Mesendoderm (in vitro differentiated cells): ENCODE measurements around the gene FZD2.
A peak's percentile ranks its signal among the peaks of the same experiment; 100 is the strongest.

Source experiments
- DNase-seq: peaks from one replicate; pipeline ENCODE4 v3.0.0; 2013
- H2AK5ac ChIP-seq: 2 replicates; pipeline ENCODE4 v1.6.1; 2013; ENCODE audit warnings: low read length, inconsistent platforms
- H2BK120ac ChIP-seq: 2 replicates; pipeline ENCODE4 v1.6.1; 2013; ENCODE audit warnings: low read depth, mild to moderate bottlenecking, low read length, moderate library complexity, mixed read lengths
- H2BK15ac ChIP-seq: replicated peaks from 2 replicates; pipeline ENCODE4 v1.6.1; 2013; ENCODE audit warnings: low read depth, mild to moderate bottlenecking, moderate library complexity
- H2BK5ac ChIP-seq: 2 replicates; pipeline ENCODE4 v1.6.1; 2013; ENCODE audit warnings: low read length, inconsistent platforms
- H3K18ac ChIP-seq: 2 replicates; pipeline ENCODE4 v1.6.1; 2013; ENCODE audit warnings: mild to moderate bottlenecking, low read length, mixed read lengths
- H3K23ac ChIP-seq: one replicate; pipeline ENCODE4 v1.6.1; 2013; ENCODE audit warnings: low read length
- H3K27ac ChIP-seq: 2 replicates; pipeline ENCODE4 v1.5.1; 2013; ENCODE audit warnings: low read depth, mild to moderate bottlenecking, inconsistent platforms, low read length, moderate library complexity
- H3K27me3 ChIP-seq: 2 replicates; pipeline ENCODE4 v1.6.1; 2013; ENCODE audit warnings: low read length, control low read depth, mild to moderate bottlenecking, inconsistent platforms; ENCODE audit not compliant: insufficient read depth, poor library complexity
- H3K36me3 ChIP-seq: 2 replicates; pipeline ENCODE4 v1.6.1; 2013; ENCODE audit warnings: low read length, inconsistent platforms; ENCODE audit not compliant: control insufficient read depth, insufficient read depth
- H3K4ac ChIP-seq: one replicate; pipeline ENCODE4 v1.6.1; 2013; ENCODE audit warnings: low read depth, mild to moderate bottlenecking, low read length, moderate library complexity
- H3K4me1 ChIP-seq: 2 replicates; pipeline ENCODE4 v1.6.1; 2013; ENCODE audit warnings: low read depth, low read length, inconsistent platforms; ENCODE audit not compliant: control insufficient read depth
- H3K4me2 ChIP-seq: 2 replicates; pipeline ENCODE4 v1.6.1; 2013; ENCODE audit warnings: low read length
- H3K4me3 ChIP-seq: 2 replicates; pipeline ENCODE4 v1.5.1; 2013; ENCODE audit warnings: mild to moderate bottlenecking, low read length
- H3K56ac ChIP-seq: one replicate; pipeline ENCODE4 v1.6.1; 2013; ENCODE audit warnings: low read length
- H3K79me1 ChIP-seq: 2 replicates; pipeline ENCODE4 v1.6.1; 2013; ENCODE audit warnings: low read length, inconsistent platforms
- H3K79me2 ChIP-seq: 2 replicates; pipeline ENCODE4 v1.6.1; 2013; ENCODE audit warnings: mild to moderate bottlenecking, low read length; ENCODE audit not compliant: control insufficient read depth, insufficient read depth
- H3K9ac ChIP-seq: 2 replicates; pipeline ENCODE4 v1.6.1; 2013; ENCODE audit warnings: low read length, inconsistent platforms
- H4K5ac ChIP-seq: one replicate; pipeline ENCODE4 v1.6.1; 2013; ENCODE audit warnings: low read length
- H4K8ac ChIP-seq: one replicate; pipeline ENCODE4 v1.6.1; 2013; ENCODE audit warnings: low read depth, mild to moderate bottlenecking, control low read depth, low read length, moderate library complexity
- WGBS: extraction: QIAGEN DNeasy Blood & Tissue Kit; methylation state at CpG from one replicate; pipeline ENCODE4 v1.1.7; 2013; ENCODE audit warnings: low lambda C conversion rate, missing lambda C conversion rate; ENCODE audit not compliant: insufficient coverage; ENCODE audit errors: extremely low coverage; 5-methylcytosine and 5-hydroxymethylcytosine counted together

The FZD2 gene

GRCh38 chr17:44558334-44558709 is 1.0 kb downstream of the FZD2 start:
- peak overlapping the region; percentile 67 for H3K4me3 ChIP-seq
- H3K79me2 ChIP-seq = no peaks in the 10 kb centered on the region
- peak overlapping the region; percentile 83 for H3K9ac ChIP-seq
- H3K4me2 ChIP-seq = peak overlapping the region; percentile 98
- peaks cover 18% of the 10 kb centered on the region for H3K4me1 ChIP-seq
- no peak overlapping the region for H3K18ac ChIP-seq
- WGBS = no CpG with 5 or more reads among the region's 31 CpGs
- no peak overlapping the region for H3K23ac ChIP-seq
- H3K36me3 ChIP-seq = no peaks in the 10 kb centered on the region
- H2BK5ac ChIP-seq = no peak overlapping the region
- H2AK5ac ChIP-seq = no peak overlapping the region
- no peak overlapping the region for H2BK15ac ChIP-seq
- H4K5ac ChIP-seq = no peak overlapping the region
- H3K56ac ChIP-seq = peak overlapping the region; percentile 95
- peak; percentile 49 for DNase-seq
- H2BK120ac ChIP-seq = no peak overlapping the region
- no peak overlapping the region for H4K8ac ChIP-seq
- peaks cover 15% of the 10 kb centered on the region for H3K27me3 ChIP-seq
- no peaks in the 10 kb centered on the region for H3K79me1 ChIP-seq
- H3K27ac ChIP-seq = no peak overlapping the region
- no peak overlapping the region for H3K4ac ChIP-seq

DNA sequence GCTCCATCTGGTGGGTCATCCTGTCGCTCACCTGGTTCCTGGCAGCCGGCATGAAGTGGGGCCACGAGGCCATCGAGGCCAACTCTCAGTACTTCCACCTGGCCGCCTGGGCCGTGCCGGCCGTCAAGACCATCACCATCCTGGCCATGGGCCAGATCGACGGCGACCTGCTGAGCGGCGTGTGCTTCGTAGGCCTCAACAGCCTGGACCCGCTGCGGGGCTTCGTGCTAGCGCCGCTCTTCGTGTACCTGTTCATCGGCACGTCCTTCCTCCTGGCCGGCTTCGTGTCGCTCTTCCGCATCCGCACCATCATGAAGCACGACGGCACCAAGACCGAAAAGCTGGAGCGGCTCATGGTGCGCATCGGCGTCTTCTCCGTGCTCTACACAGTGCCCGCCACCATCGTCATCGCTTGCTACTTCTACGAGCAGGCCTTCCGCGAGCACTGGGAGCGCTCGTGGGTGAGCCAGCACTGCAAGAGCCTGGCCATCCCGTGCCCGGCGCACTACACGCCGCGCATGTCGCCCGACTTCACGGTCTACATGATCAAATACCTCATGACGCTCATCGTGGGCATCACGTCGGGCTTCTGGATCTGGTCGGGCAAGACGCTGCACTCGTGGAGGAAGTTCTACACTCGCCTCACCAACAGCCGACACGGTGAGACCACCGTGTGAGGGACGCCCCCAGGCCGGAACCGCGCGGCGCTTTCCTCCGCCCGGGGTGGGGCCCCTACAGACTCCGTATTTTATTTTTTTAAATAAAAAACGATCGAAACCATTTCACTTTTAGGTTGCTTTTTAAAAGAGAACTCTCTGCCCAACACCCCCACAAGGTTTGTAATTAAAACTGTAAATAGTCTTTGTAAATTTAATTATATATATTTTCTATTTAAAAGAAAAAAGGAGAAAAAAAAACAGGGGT is 1.7 kb downstream of the FZD2 start:
- H3K56ac ChIP-seq = peak overlapping the region; percentile 78
- no peaks in the 10 kb centered on the region for H3K36me3 ChIP-seq
- H2AK5ac ChIP-seq = no peak overlapping the region
- peaks cover 15% of the 10 kb centered on the region for H3K27me3 ChIP-seq
- H3K79me1 ChIP-seq = no peaks in the 10 kb centered on the region
- H3K18ac ChIP-seq = no peak overlapping the region
- H3K4me3 ChIP-seq = peak overlapping the region; percentile 67
- no CpG with 5 or more reads among the region's 74 CpGs for WGBS
- DNase-seq = peak; percentile 46
- no peak overlapping the region for H2BK15ac ChIP-seq
- H3K27ac ChIP-seq = no peak overlapping the region
- H3K4ac ChIP-seq = no peak overlapping the region
- no peak overlapping the region for H2BK5ac ChIP-seq
- H2BK120ac ChIP-seq = no peak overlapping the region
- H3K4me1 ChIP-seq = peaks cover 18% of the 10 kb centered on the region
- H3K4me2 ChIP-seq = peak overlapping the region; percentile 2
- no peak overlapping the region for H4K5ac ChIP-seq
- peak overlapping the region; percentile 29 for H3K23ac ChIP-seq
- no peak overlapping the region for H4K8ac ChIP-seq
- H3K79me2 ChIP-seq = no peaks in the 10 kb centered on the region
- H3K9ac ChIP-seq = peak overlapping the region; percentile 83

DNA sequence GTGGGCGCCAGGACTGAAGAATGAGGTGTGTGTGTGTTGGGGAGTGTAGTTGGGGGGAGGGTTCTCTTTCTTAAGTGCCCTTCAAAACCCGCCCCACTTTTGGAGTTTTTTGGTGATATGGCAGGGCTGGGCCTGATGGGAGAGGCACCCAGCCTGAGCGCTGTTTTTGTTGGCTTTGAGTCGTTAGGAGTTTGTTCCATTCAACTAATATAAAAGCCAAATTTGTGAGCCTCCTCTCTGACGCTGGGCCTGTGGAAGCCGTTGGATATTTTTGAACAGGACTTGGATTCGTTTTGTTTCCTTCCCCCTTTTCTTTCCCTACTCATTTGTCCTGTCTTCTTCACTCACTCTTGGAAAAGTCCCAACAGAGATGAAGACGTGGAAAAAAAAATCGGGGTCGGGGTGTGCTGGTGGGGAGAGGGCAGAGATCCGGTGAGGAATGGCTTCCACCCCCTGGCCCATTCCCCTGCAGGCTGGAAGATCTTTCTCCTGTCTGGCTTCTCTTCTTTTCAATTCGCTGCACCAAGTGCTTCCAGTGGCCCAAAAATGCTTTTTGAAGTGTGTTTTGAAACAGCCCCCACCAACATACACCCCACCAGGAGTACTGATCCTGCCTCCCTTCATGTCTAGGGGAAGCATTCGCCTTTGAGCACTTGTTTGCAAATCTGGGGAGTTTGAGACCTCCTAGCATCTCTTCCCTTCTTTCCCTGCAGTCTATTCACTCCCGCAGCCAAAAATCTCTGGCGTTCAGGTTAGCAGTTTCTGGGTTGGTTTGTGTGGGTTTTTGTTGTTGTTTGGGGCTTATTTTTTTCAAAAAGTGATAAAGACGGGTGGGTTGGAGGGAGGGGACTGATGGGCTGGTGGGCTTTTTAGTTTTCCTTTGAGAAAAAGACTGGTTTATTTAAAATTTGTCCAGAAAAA is 2.6 kb downstream of the FZD2 start:
- H3K23ac ChIP-seq = no peak overlapping the region
- no peak overlapping the region for H4K5ac ChIP-seq
- WGBS = no CpG with 5 or more reads among the region's 16 CpGs
- H3K27me3 ChIP-seq = peaks cover 15% of the 10 kb centered on the region
- H3K9ac ChIP-seq = peak overlapping the region; percentile 50
- H3K18ac ChIP-seq = peak overlapping the region; percentile 24
- no peak overlapping the region for H2BK5ac ChIP-seq
- H4K8ac ChIP-seq = no peak overlapping the region
- no peak overlapping the region for H3K4ac ChIP-seq
- H3K79me1 ChIP-seq = no peaks in the 10 kb centered on the region
- no peaks in the 10 kb centered on the region for H3K36me3 ChIP-seq
- DNase-seq = no peak
- H3K4me2 ChIP-seq = peak overlapping the region; percentile 50
- no peak overlapping the region for H3K27ac ChIP-seq
- H3K4me3 ChIP-seq = peak overlapping the region; percentile 22
- H3K56ac ChIP-seq = peak overlapping the region; percentile 58
- H3K79me2 ChIP-seq = no peaks in the 10 kb centered on the region
- H2AK5ac ChIP-seq = no peak overlapping the region
- no peak overlapping the region for H2BK15ac ChIP-seq
- no peak overlapping the region for H2BK120ac ChIP-seq
- H3K4me1 ChIP-seq = peaks cover 18% of the 10 kb centered on the region

- Histone ChIP-seq H3K27me3 (peaks cover 15% of the 10 kb centered on the region), H2BK120ac (no peak overlapping the region), H4K5ac (no peak overlapping the region), H2BK5ac (no peak overlapping the region), H3K4ac (no peak overlapping the region), H3K4me2 (no peak overlapping the region), H3K56ac (peak overlapping the region; percentile 27), H3K79me1 (no peaks in the 10 kb centered on the region), H3K27ac (no peak overlapping the region), H3K4me1 (peaks cover 11% of the 10 kb centered on the region), H2AK5ac (no peak overlapping the region), H3K23ac (no peak overlapping the region), H4K8ac (no peak overlapping the region), H3K9ac (no peak overlapping the region), H2BK15ac (no peak overlapping the region), H3K18ac (no peak overlapping the region), H3K36me3 (no peaks in the 10 kb centered on the region), H3K4me3 (no peak overlapping the region), H3K79me2 (no peaks in the 10 kb centered on the region)
- WGBS = no CpG with 5 or more reads among the region's 3 CpGs
- peak; percentile 42 for DNase-seq
Measured at GRCh38 chr17:44561237-44561623, 3.9 kb downstream of the FZD2 start.

GRCh38 chr17:44564429-44564828 is 7.1 kb downstream of the FZD2 start:
- Histone ChIP-seq H3K9ac (no peak overlapping the region), H3K4ac (no peak overlapping the region), H2BK5ac (no peak overlapping the region), H3K36me3 (no peaks in the 10 kb centered on the region), H2BK120ac (no peak overlapping the region), H3K4me3 (no peak overlapping the region), H4K5ac (no peak overlapping the region), H2AK5ac (no peak overlapping the region), H2BK15ac (no peak overlapping the region), H3K27me3 (peaks cover 6% of the 10 kb centered on the region), H4K8ac (no peak overlapping the region), H3K4me2 (no peak overlapping the region), H3K18ac (no peak overlapping the region), H3K56ac (no peak overlapping the region), H3K79me2 (no peaks in the 10 kb centered on the region), H3K79me1 (no peaks in the 10 kb centered on the region), H3K23ac (no peak overlapping the region), H3K4me1 (peaks cover 9% of the 10 kb centered on the region), H3K27ac (no peak overlapping the region)
- WGBS = no CpG with 5 or more reads among the region's 7 CpGs
- DNase-seq = peak; percentile 40
